RPMI7951 (cell line): ENCODE results near the gene F2RL3. TPM values are rescaled to one million over a fixed set of nuclear protein-coding genes. Genes with fewer than 3 reads are reported as not detected.
"Not testable (repeated sequence)": the region's sequence is repeated elsewhere in the genome, so short reads cannot be mapped to it uniquely, and the experiment has no call there.

Experiments
- DNase-seq: peaks from one replicate; pipeline ENCODE4 v3.0.0-alpha.2; 2012; ENCODE audit warnings: low read depth
- total RNA-seq: library from RNA; depleted of rRNA; stranded (reverse); fragments of >200 nt; shearing (Covaris generic); gene quantifications from 2 replicates; pipeline ENCODE4 v1.2.3, GENCODE V29; 2014

Gene F2RL3
- total RNA-seq, 1 experiment from 2014 or later = 4.6 TPM

GRCh38 chr19:16874978-16875299 lies 13.9 kb upstream of the F2RL3 start:
- DNase-seq = not testable (repeated sequence)

GRCh38 chr19:16875584-16876555 lies 12.9 kb upstream of the F2RL3 start:
- no peak for DNase-seq

GRCh38 chr19:16876904-16877361 lies 11.9 kb upstream of the F2RL3 start:
- peak; percentile 98 for DNase-seq

- peak; percentile 71 for DNase-seq
These were observed 11.2 kb upstream of the F2RL3 start for GRCh38 chr19:16877581-16877980.

- DNase-seq = no peak
These were observed 10.4 kb upstream of the F2RL3 start for GRCh38 chr19:16878181-16878965.

GRCh38 chr19:16880884-16881554 lies 7.8 kb upstream of the F2RL3 start:
- no peak for DNase-seq

GRCh38 chr19:16882146-16882545 lies 6.7 kb upstream of the F2RL3 start:
- no peak for DNase-seq

- DNase-seq = peak; percentile 54
These were observed 5.3 kb upstream of the F2RL3 start for GRCh38 chr19:16883522-16883921.

GRCh38 chr19:16885166-16885565 lies 3.6 kb upstream of the F2RL3 start:
- peak; percentile 79 for DNase-seq

- peak; percentile 93 for DNase-seq
These were observed 2.4 kb upstream of the F2RL3 start for GRCh38 chr19:16886305-16886880.

GRCh38 chr19:16887353-16888265 lies 1.2 kb upstream of the F2RL3 start:
- DNase-seq = peak; percentile 58

GRCh38 chr19:16889366-16889882 lies 625 bp downstream of the F2RL3 start:
- peak; percentile 54 for DNase-seq

- DNase-seq = no peak
These were observed 1.2 kb downstream of the F2RL3 start for GRCh38 chr19:16889883-16890460.

GRCh38 chr19:16890461-16891184 lies 1.8 kb downstream of the F2RL3 start:
- no peak for DNase-seq

- DNase-seq = no peak
These were observed 3.0 kb downstream of the F2RL3 start for GRCh38 chr19:16891696-16892382.

- DNase-seq = no peak
These were observed 3.6 kb downstream of the F2RL3 start for GRCh38 chr19:16892436-16892835.

- DNase-seq = no peak
These were observed 4.3 kb downstream of the F2RL3 start for GRCh38 chr19:16892868-16893685.

- no peak for DNase-seq
These were observed 4.8 kb downstream of the F2RL3 start for GRCh38 chr19:16893686-16893989.
